HepG2 (cell line): ENCODE results near the gene EPHA6. TPM values are rescaled to one million over a fixed set of nuclear protein-coding genes. Genes with fewer than 3 reads are reported as not detected.
A peak's percentile ranks its signal among the peaks of the same experiment; 100 is the strongest.

Experiments used
- ARHGAP35 ChIP-seq: sonication (generic); formaldehyde crosslinking; IDR thresholded peaks from 2 replicates; pipeline ENCODE4 v1.9.0; 2022; ENCODE audit warnings: mild to moderate bottlenecking, inconsistent platforms, moderate library complexity, missing genetic modification reagents, borderline replicate concordance
- ARID3A ChIP-seq: IDR thresholded peaks from 2 replicates; pipeline ENCODE4 v1.6.1; 2012; ENCODE audit warnings: low read depth, low read length, improper control_type of control experiment
- CSRNP1 ChIP-seq: sonication (generic); formaldehyde crosslinking; IDR thresholded peaks from 2 replicates; pipeline ENCODE4 v1.8.1; 2023; ENCODE audit warnings: mild to moderate bottlenecking, missing genetic modification reagents
- GFI1 ChIP-seq: sonication (generic); formaldehyde crosslinking; IDR thresholded peaks from 2 replicates; pipeline ENCODE4 v1.5.0; 2020; ENCODE audit warnings: missing genetic modification reagents, mild to moderate bottlenecking, borderline replicate concordance
- IKZF1 ChIP-seq: fragments of 450-650 bp; IDR thresholded peaks from 2 replicates; pipeline ENCODE4 v1.7.1; 2016
- KAT2B ChIP-seq: fragments of 150-350 bp; IDR thresholded peaks from 2 replicates; pipeline ENCODE4 v1.6.1; 2014; ENCODE audit warnings: low read depth, low read length, borderline replicate concordance
- MAF1 ChIP-seq: sonication (generic); formaldehyde crosslinking; IDR thresholded peaks from 2 replicates; pipeline ENCODE4 v1.5.0; 2020; ENCODE audit warnings: missing genetic modification reagents, borderline replicate concordance
- NFE2L1 ChIP-seq: sonication (generic); formaldehyde crosslinking; IDR thresholded peaks from 2 replicates; pipeline ENCODE4 v1.4.0; 2020; ENCODE audit warnings: missing genetic modification reagents, mild to moderate bottlenecking, borderline replicate concordance
- SALL2 ChIP-seq: sonication (generic); formaldehyde crosslinking; IDR thresholded peaks from 2 replicates; pipeline ENCODE4 v1.8.1; 2023; ENCODE audit warnings: mild to moderate bottlenecking, missing genetic modification reagents, inconsistent platforms
- TFE3 ChIP-seq: IDR thresholded peaks from 2 replicates; pipeline ENCODE4 v1.6.1; 2016
- THRA ChIP-seq: sonication (generic); formaldehyde crosslinking; IDR thresholded peaks from 2 replicates; pipeline ENCODE4 v1.4.0; 2020; ENCODE audit warnings: missing genetic modification reagents, borderline replicate concordance
- ZBTB38 ChIP-seq: sonication (generic); formaldehyde crosslinking; IDR thresholded peaks from 2 replicates; pipeline ENCODE4 v1.5.1; 2020; ENCODE audit warnings: mild to moderate bottlenecking, missing genetic modification reagents
- ZIK1 ChIP-seq: sonication (generic); formaldehyde crosslinking; IDR thresholded peaks from 2 replicates; pipeline ENCODE4 v1.5.0; 2020; ENCODE audit warnings: mild to moderate bottlenecking, low read depth, missing genetic modification reagents, borderline replicate concordance
- ZNF276 ChIP-seq: sonication (generic); formaldehyde crosslinking; IDR thresholded peaks from 2 replicates; pipeline ENCODE4 v1.4.0; 2020; ENCODE audit warnings: mild to moderate bottlenecking, low read depth, missing genetic modification reagents
- ZNF329 ChIP-seq: sonication (generic); formaldehyde crosslinking; IDR thresholded peaks from 2 replicates; pipeline ENCODE4 v1.9.0; 2021; ENCODE audit warnings: low read depth, mild to moderate bottlenecking, missing genetic modification reagents
- ZNF33B ChIP-seq: sonication (generic); formaldehyde crosslinking; IDR thresholded peaks from 2 replicates; pipeline ENCODE4 v1.5.1; 2020; ENCODE audit warnings: mild to moderate bottlenecking, missing genetic modification reagents
- ZNF510 ChIP-seq: sonication (generic); formaldehyde crosslinking; IDR thresholded peaks from 2 replicates; pipeline ENCODE4 v1.4.0; 2020; ENCODE audit warnings: low read depth, mild to moderate bottlenecking, missing genetic modification reagents
- ZNF660 ChIP-seq: sonication (generic); formaldehyde crosslinking; IDR thresholded peaks from 2 replicates; pipeline ENCODE4 v1.5.1; 2020; ENCODE audit warnings: mild to moderate bottlenecking, low read depth, missing genetic modification reagents, borderline replicate concordance
- ZNF75D ChIP-seq: sonication (generic); formaldehyde crosslinking; IDR thresholded peaks from 2 replicates; pipeline ENCODE4 v1.8.1; 2023; ENCODE audit warnings: missing genetic modification reagents, mild to moderate bottlenecking, borderline replicate concordance
- ZNF777 ChIP-seq: sonication (generic); formaldehyde crosslinking; IDR thresholded peaks from 2 replicates; pipeline ENCODE4 v1.4.0; 2020; ENCODE audit warnings: missing genetic modification reagents
- polyA plus RNA-seq, 8 experiments: library from polyadenylated mRNA; depleted of rRNA in 3 of 8; stranded (reverse) in 7 of 8; unstranded in 1 of 8; fragments of >200 nt; fragmentation: Illumina TruSeq in 4 of 8; extraction: Trizol in 4 of 8; gene quantifications; 2 replicates each; pipeline versions ENCODE4 v1.2.1 to v1.2.3, GENCODE V29; 2011 to 2016; ENCODE audit warnings: low read depth in 4 of 8, missing spikeins in 1 of 8, mixed read lengths in 1 of 8; ENCODE audit not compliant: insufficient read depth in 1 of 8
- total RNA-seq, 5 experiments: library from RNA; depleted of rRNA; stranded (reverse); fragments of >200 nt; fragmentation: Illumina TruSeq; extraction: Trizol; gene quantifications; 2 replicates each; pipeline ENCODE4 v1.2.3, GENCODE V29; 2016; ENCODE audit warnings: low read depth in 1 of 5

EPHA6 gene
- total and polyA plus RNA-seq, 2 of the 13 experiments (the other 11 are each of a cell fraction or from before 2014, with no cell fraction given) = not detected

- no peak for TF ChIP-seq ARID3A
- no peak for TF ChIP-seq ZNF510 (CRISPR knock-in tag)
- 0 out of 2 replicates have a peak, but pooled peaks have one; percentile 24 for TF ChIP-seq ZIK1 (CRISPR knock-in tag)
- no peak; the same call in 1 of the 2 replicates for TF ChIP-seq GFI1
- no peak for TF ChIP-seq ZNF276 (CRISPR knock-in tag)
- TF ChIP-seq IKZF1 = no peak
- no peak; the same call in 1 of the 2 replicates for TF ChIP-seq ARHGAP35
- peak; percentile 85; the same call in 1 of the 2 replicates for TF ChIP-seq ZBTB38 (CRISPR knock-in tag)
- TF ChIP-seq ZNF329 (CRISPR knock-in tag) = no peak
- peak; percentile 40; the same call in 1 of the 2 replicates for TF ChIP-seq MAF1 (CRISPR knock-in tag)
- no peak for TF ChIP-seq NFE2L1 (CRISPR knock-in tag)
- no peak for TF ChIP-seq ZNF777 (CRISPR knock-in tag)
- TF ChIP-seq KAT2B = no peak
- no peak for TF ChIP-seq TFE3
- no peak for TF ChIP-seq ZNF660 (CRISPR knock-in tag)
- TF ChIP-seq ZNF33B = no peak
- peak; percentile 69; the same call in 1 of the 2 replicates for TF ChIP-seq CSRNP1
- 0 out of 2 replicates have a peak, but pooled peaks have one; percentile 66 for TF ChIP-seq SALL2 (CRISPR knock-in tag)
- no peak for TF ChIP-seq ZNF75D (CRISPR knock-in tag)
- no peak for TF ChIP-seq THRA (CRISPR knock-in tag)
These were observed 950.2 kb downstream of the EPHA6 start, which contains the start of gene ARL6 (continued) for GRCh38 chr3:97764407-97765238.
